CD14-positive monocyte (primary cell): ENCODE data around the gene SMAD9. TPM values are rescaled to one million over a fixed set of nuclear protein-coding genes. Genes with fewer than 3 reads are reported as not detected.

Source experiments
- DNase-seq, 3 donors: peaks; one replicate each; pipeline ENCODE4 v3.0.0-alpha.2; 2011 to 2022
- H2AFZ ChIP-seq: 2 replicates; pipeline ENCODE4 v1.6.0; 2012; ENCODE audit warnings: mild to moderate bottlenecking, low read depth, low read length, inconsistent platforms; ENCODE audit not compliant: insufficient read depth, poor library complexity, severe bottlenecking
- H3K27ac ChIP-seq, 2 donors: 1 replicate in 1 of 2; 2 replicates in 1 of 2; pipeline ENCODE4 v1.5.1; 2012 to 2013; ENCODE audit warnings: low read length in 2 of 2, control low read depth in 1 of 2, inconsistent platforms in 1 of 2, low read depth in 1 of 2, mild to moderate bottlenecking in 1 of 2
- H3K27me3 ChIP-seq, 2 donors: one replicate each; pipeline versions ENCODE4 v1.6.0 to v1.6.1; 2011 to 2013; ENCODE audit warnings: low read length in 2 of 2; ENCODE audit not compliant: control insufficient read depth in 2 of 2, insufficient read depth in 2 of 2
- H3K36me3 ChIP-seq, 2 donors: replicated peaks in 1 of 2; 1 replicate in 1 of 2; 2 replicates in 1 of 2; pipeline versions ENCODE4 v1.5.1 to v1.6.1; 2012 to 2013; ENCODE audit warnings: low read length in 2 of 2, control low read depth in 1 of 2, inconsistent platforms in 1 of 2, mild to moderate bottlenecking in 1 of 2; ENCODE audit not compliant: insufficient read depth in 2 of 2, control insufficient read depth in 1 of 2
- H3K4me1 ChIP-seq, 2 donors: 1 replicate in 1 of 2; 2 replicates in 1 of 2; pipeline versions ENCODE4 v1.5.1 to v1.6.1; 2012 to 2013; ENCODE audit warnings: low read length in 2 of 2, control low read depth in 1 of 2, inconsistent platforms in 1 of 2, mild to moderate bottlenecking in 1 of 2, moderate library complexity in 1 of 2; ENCODE audit not compliant: insufficient read depth in 2 of 2, control insufficient read depth in 1 of 2
- H3K4me2 ChIP-seq: replicated peaks from 2 replicates; pipeline ENCODE3; 2012; ENCODE audit warnings: low read length, moderate library complexity, mild to moderate bottlenecking; ENCODE audit not compliant: poor library complexity, severe bottlenecking; ENCODE audit errors: extremely low read depth
- H3K4me3 ChIP-seq, 3 experiments: fragments of 200-600 bp in 1 of 3; sonication (generic) in 1 of 3; replicated peaks in 1 of 3; 1 replicate in 2 of 3; 2 replicates in 1 of 3; pipeline ENCODE4 v1.5.1; 2011 to 2013; ENCODE audit warnings: low read length in 3 of 3, mild to moderate bottlenecking in 3 of 3, control low read depth in 2 of 3, low read depth in 2 of 3, inconsistent platforms in 1 of 3, moderate library complexity in 1 of 3
- H3K79me2 ChIP-seq: 2 replicates; pipeline ENCODE4 v1.6.0; 2012; ENCODE audit warnings: mild to moderate bottlenecking, control low read depth, inconsistent platforms, low read length, moderate library complexity; ENCODE audit not compliant: insufficient read depth
- H3K9ac ChIP-seq: 2 replicates; pipeline ENCODE4 v1.6.0; 2017; ENCODE audit warnings: low read length, mild to moderate bottlenecking; ENCODE audit not compliant: insufficient read depth, poor library complexity, severe bottlenecking
- H3K9me3 ChIP-seq, 2 donors: replicated peaks in 1 of 2; 1 replicate in 1 of 2; 2 replicates in 1 of 2; pipeline versions ENCODE4 v1.5.1 to v1.6.1; 2012 to 2013; ENCODE audit warnings: low read length in 2 of 2, control low read depth in 1 of 2; ENCODE audit not compliant: control insufficient read depth in 1 of 2, insufficient read depth in 1 of 2
- H4K20me1 ChIP-seq: 2 replicates; pipeline ENCODE4 v1.6.0; 2012; ENCODE audit warnings: mild to moderate bottlenecking, low read length, control low read depth, moderate library complexity; ENCODE audit not compliant: insufficient read depth
- H3K27ac Mint-ChIP-seq, 7 donors: one replicate each; pipeline ENCODE4 v1.8.0; 2020; ENCODE audit warnings: mild to moderate bottlenecking in 7 of 7, mixed read lengths in 7 of 7, moderate library complexity in 6 of 7, inconsistent platforms in 2 of 7
- H3K27me3 Mint-ChIP-seq, 3 donors: one replicate each; pipeline ENCODE4 v1.8.0; 2021 to 2022; ENCODE audit warnings: low read depth in 3 of 3, mild to moderate bottlenecking in 3 of 3, mixed read lengths in 3 of 3, moderate library complexity in 3 of 3, inconsistent platforms in 1 of 3
- H3K36me3 Mint-ChIP-seq, 2 donors: one replicate each; pipeline ENCODE4 v1.8.0; 2020; ENCODE audit warnings: mixed read lengths in 2 of 2, inconsistent platforms in 1 of 2, mild to moderate bottlenecking in 1 of 2
- H3K4me1 Mint-ChIP-seq: one replicate; pipeline ENCODE4 v1.8.0; 2020; ENCODE audit warnings: mild to moderate bottlenecking, mixed read lengths
- H3K4me3 Mint-ChIP-seq, 2 donors: one replicate each; pipeline ENCODE4 v1.8.0; 2020; ENCODE audit warnings: mild to moderate bottlenecking in 2 of 2, mixed read lengths in 2 of 2, moderate library complexity in 1 of 2
- H3K9me3 Mint-ChIP-seq, 7 donors: one replicate each; pipeline ENCODE4 v1.8.0; 2020 to 2022; ENCODE audit warnings: mixed read lengths in 7 of 7, mild to moderate bottlenecking in 6 of 7, moderate library complexity in 6 of 7, inconsistent platforms in 2 of 7
- WGBS: methylation state at CpG from one replicate; pipeline ENCODE4 v1.1.5; 2013; ENCODE audit warnings: missing lambda C conversion rate; ENCODE audit not compliant: insufficient coverage; 5-methylcytosine and 5-hydroxymethylcytosine counted together
- intact Hi-C, 2 donors: fragments of 100-400 bp; cut with micrococcal nuclease; formaldehyde crosslinking; loops; one replicate each; pipeline versions ENCODE4 v1.15.0 to v1.15.1; 2023
- polyA plus RNA-seq, 3 donors: library from polyadenylated mRNA; depleted of rRNA in 1 of 3; unstranded in 2 of 3; stranded (reverse) in 1 of 3; fragments of 300-500 nt in 2 of 3; fragments of >200 nt in 1 of 3; fragmentation: Illumina TruSeq in 2 of 3; gene quantifications; 1 replicate in 2 of 3; 2 replicates in 1 of 3; pipeline ENCODE4 v1.2.3, GENCODE V29; 2012 to 2021
- TF ChIP-seq, protein P1 (sequence below): fragments of 200-600 bp; IDR thresholded peaks from one replicate; pipeline ENCODE4 v1.8.0; 2022; ENCODE audit warnings: antibody characterized with exemption, mild to moderate bottlenecking

The SMAD9 gene
- polyA plus RNA-seq, 3 donors = not detected

DNA sequence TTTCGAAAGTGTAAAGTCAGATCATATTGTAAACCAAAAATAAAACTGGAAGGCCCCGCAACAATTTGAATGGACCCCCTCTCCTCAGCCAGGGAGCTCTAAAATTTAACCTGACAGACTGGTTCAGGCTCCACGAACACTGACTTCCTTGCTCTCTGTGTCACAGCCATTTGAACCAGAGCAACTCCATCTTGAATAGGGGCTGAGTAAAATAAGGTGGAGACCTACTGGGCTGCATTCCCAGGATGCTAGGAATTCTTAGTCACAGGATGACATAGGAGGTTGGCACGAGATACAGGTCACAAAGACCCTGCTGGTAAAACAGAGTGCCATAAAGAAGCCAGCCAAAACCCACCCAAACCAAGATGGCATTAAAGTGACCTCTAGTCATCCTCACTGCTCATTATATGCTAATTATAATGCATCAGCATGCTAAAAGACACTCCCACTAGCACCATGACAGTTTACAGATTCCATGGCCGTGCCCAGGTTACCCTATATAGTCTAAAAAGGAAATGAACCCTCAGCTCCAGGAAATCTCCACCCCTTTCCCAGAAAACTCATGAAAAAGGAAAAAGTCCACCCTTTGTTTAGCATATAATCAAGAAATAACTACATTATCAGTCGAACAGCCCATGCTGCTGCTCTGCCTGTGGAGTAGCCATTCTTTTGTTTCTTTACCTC, 57.9 kb downstream of the SMAD9 start:
- Histone ChIP-seq H3K4me1 (no peaks in the 10 kb centered on the region), H3K27ac (no peak overlapping the region), H3K9me3 (no peaks in the 10 kb centered on the region), H3K9ac (no peak overlapping the region), H3K36me3 (no peaks in the 10 kb centered on the region), H4K20me1 (no peaks in the 10 kb centered on the region), H3K27me3 (no peaks in the 10 kb centered on the region), H3K4me2 (no peak overlapping the region), H3K4me3 (no peak overlapping the region), H2AFZ (no peak overlapping the region), H3K79me2 (no peaks in the 10 kb centered on the region)
- TF ChIP-seq, protein P1, sequence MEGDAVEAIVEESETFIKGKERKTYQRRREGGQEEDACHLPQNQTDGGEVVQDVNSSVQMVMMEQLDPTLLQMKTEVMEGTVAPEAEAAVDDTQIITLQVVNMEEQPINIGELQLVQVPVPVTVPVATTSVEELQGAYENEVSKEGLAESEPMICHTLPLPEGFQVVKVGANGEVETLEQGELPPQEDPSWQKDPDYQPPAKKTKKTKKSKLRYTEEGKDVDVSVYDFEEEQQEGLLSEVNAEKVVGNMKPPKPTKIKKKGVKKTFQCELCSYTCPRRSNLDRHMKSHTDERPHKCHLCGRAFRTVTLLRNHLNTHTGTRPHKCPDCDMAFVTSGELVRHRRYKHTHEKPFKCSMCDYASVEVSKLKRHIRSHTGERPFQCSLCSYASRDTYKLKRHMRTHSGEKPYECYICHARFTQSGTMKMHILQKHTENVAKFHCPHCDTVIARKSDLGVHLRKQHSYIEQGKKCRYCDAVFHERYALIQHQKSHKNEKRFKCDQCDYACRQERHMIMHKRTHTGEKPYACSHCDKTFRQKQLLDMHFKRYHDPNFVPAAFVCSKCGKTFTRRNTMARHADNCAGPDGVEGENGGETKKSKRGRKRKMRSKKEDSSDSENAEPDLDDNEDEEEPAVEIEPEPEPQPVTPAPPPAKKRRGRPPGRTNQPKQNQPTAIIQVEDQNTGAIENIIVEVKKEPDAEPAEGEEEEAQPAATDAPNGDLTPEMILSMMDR = no peak
- no peaks in the 10 kb centered on the region for H3K4me1 Mint-ChIP-seq
- no peaks in the 10 kb centered on the region for H3K9me3 Mint-ChIP-seq
- DNase-seq = no peak
- H3K27me3 Mint-ChIP-seq = peaks cover 0 to 11% (median 5%) of the 10 kb centered on the region in 3 donors
- H3K36me3 Mint-ChIP-seq = no peaks in the 10 kb centered on the region
- H3K27ac Mint-ChIP-seq = peak overlapping the region in 1 of 7 donors; percentile 21
- no peak overlapping the region for H3K4me3 Mint-ChIP-seq
- intact Hi-C loops = no loop called here
- WGBS = 88% methylated on average over 4 of the region's 6 CpGs

DNA sequence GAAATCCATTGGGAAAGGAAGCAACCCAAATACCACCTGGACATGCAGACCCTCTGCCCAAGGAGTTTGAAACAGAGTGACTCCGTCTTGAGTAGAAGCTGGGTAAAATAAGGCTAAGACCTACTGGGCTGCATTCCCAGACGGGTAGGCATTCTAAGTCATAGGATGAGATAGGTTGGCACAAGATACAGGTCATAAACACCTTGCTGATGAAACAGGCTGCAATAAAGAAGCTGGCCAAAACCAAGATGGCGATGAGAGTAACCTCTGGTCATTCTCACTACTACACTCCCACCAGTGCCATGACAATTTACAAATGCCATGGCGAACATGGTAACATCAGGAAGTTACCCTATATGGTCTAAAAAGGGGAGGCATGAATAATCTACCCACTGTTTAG, 60.8 kb downstream of the SMAD9 start:
- intact Hi-C loops = no loop called here
- WGBS = no CpG with 5 or more reads among the region's 4 CpGs
- no peak overlapping the region for H3K9ac ChIP-seq

More for the DNA sequence above, 60.8 kb downstream of the SMAD9 start:
- H3K9me3 Mint-ChIP-seq = no peaks in the 10 kb centered on the region
- no peaks in the 10 kb centered on the region for H4K20me1 ChIP-seq
- H3K4me2 ChIP-seq = no peak overlapping the region
- H3K4me3 Mint-ChIP-seq = no peak overlapping the region
- H3K36me3 Mint-ChIP-seq = no peaks in the 10 kb centered on the region
- H3K27me3 Mint-ChIP-seq = peaks cover 1 to 8% (median 5%) of the 10 kb centered on the region in 3 donors
- no peak overlapping the region for H2AFZ ChIP-seq
- no peak for DNase-seq
- H3K27ac ChIP-seq = no peak overlapping the region
- no peaks in the 10 kb centered on the region for H3K36me3 ChIP-seq
- TF ChIP-seq, protein P1 = no peak
- H3K4me3 ChIP-seq = no peak overlapping the region
- no peaks in the 10 kb centered on the region for H3K4me1 ChIP-seq
- H3K9me3 ChIP-seq = no peaks in the 10 kb centered on the region
- no peaks in the 10 kb centered on the region for H3K4me1 Mint-ChIP-seq
- no peaks in the 10 kb centered on the region for H3K79me2 ChIP-seq
- no peaks in the 10 kb centered on the region for H3K27me3 ChIP-seq
- no peak overlapping the region for H3K27ac Mint-ChIP-seq
